Mesendoderm (in vitro differentiated cells): Measurements from ENCODE around the gene FBXO27.

ENCODE experiments used
- DNase-seq: peaks from one replicate; pipeline ENCODE4 v3.0.0; 2013
- H2AK5ac ChIP-seq: 2 replicates; pipeline ENCODE4 v1.6.1; 2013; ENCODE audit warnings: low read length, inconsistent platforms
- H2BK120ac ChIP-seq: 2 replicates; pipeline ENCODE4 v1.6.1; 2013; ENCODE audit warnings: low read depth, mild to moderate bottlenecking, low read length, moderate library complexity, mixed read lengths
- H2BK15ac ChIP-seq: replicated peaks from 2 replicates; pipeline ENCODE4 v1.6.1; 2013; ENCODE audit warnings: low read depth, mild to moderate bottlenecking, moderate library complexity
- H2BK5ac ChIP-seq: 2 replicates; pipeline ENCODE4 v1.6.1; 2013; ENCODE audit warnings: low read length, inconsistent platforms
- H3K18ac ChIP-seq: 2 replicates; pipeline ENCODE4 v1.6.1; 2013; ENCODE audit warnings: mild to moderate bottlenecking, low read length, mixed read lengths
- H3K23ac ChIP-seq: one replicate; pipeline ENCODE4 v1.6.1; 2013; ENCODE audit warnings: low read length
- H3K27ac ChIP-seq: 2 replicates; pipeline ENCODE4 v1.5.1; 2013; ENCODE audit warnings: low read depth, mild to moderate bottlenecking, inconsistent platforms, low read length, moderate library complexity
- H3K27me3 ChIP-seq: 2 replicates; pipeline ENCODE4 v1.6.1; 2013; ENCODE audit warnings: low read length, control low read depth, mild to moderate bottlenecking, inconsistent platforms; ENCODE audit not compliant: insufficient read depth, poor library complexity
- H3K36me3 ChIP-seq: 2 replicates; pipeline ENCODE4 v1.6.1; 2013; ENCODE audit warnings: low read length, inconsistent platforms; ENCODE audit not compliant: control insufficient read depth, insufficient read depth
- H3K4ac ChIP-seq: one replicate; pipeline ENCODE4 v1.6.1; 2013; ENCODE audit warnings: low read depth, mild to moderate bottlenecking, low read length, moderate library complexity
- H3K4me1 ChIP-seq: 2 replicates; pipeline ENCODE4 v1.6.1; 2013; ENCODE audit warnings: low read depth, low read length, inconsistent platforms; ENCODE audit not compliant: control insufficient read depth
- H3K4me2 ChIP-seq: 2 replicates; pipeline ENCODE4 v1.6.1; 2013; ENCODE audit warnings: low read length
- H3K4me3 ChIP-seq: 2 replicates; pipeline ENCODE4 v1.5.1; 2013; ENCODE audit warnings: mild to moderate bottlenecking, low read length
- H3K56ac ChIP-seq: one replicate; pipeline ENCODE4 v1.6.1; 2013; ENCODE audit warnings: low read length
- H3K79me1 ChIP-seq: 2 replicates; pipeline ENCODE4 v1.6.1; 2013; ENCODE audit warnings: low read length, inconsistent platforms
- H3K79me2 ChIP-seq: 2 replicates; pipeline ENCODE4 v1.6.1; 2013; ENCODE audit warnings: mild to moderate bottlenecking, low read length; ENCODE audit not compliant: control insufficient read depth, insufficient read depth
- H3K9ac ChIP-seq: 2 replicates; pipeline ENCODE4 v1.6.1; 2013; ENCODE audit warnings: low read length, inconsistent platforms
- H4K5ac ChIP-seq: one replicate; pipeline ENCODE4 v1.6.1; 2013; ENCODE audit warnings: low read length
- H4K8ac ChIP-seq: one replicate; pipeline ENCODE4 v1.6.1; 2013; ENCODE audit warnings: low read depth, mild to moderate bottlenecking, control low read depth, low read length, moderate library complexity
- WGBS: extraction: QIAGEN DNeasy Blood & Tissue Kit; methylation state at CpG from one replicate; pipeline ENCODE4 v1.1.7; 2013; ENCODE audit warnings: low lambda C conversion rate, missing lambda C conversion rate; ENCODE audit not compliant: insufficient coverage; ENCODE audit errors: extremely low coverage; 5-methylcytosine and 5-hydroxymethylcytosine counted together

The FBXO27 gene

DNA sequence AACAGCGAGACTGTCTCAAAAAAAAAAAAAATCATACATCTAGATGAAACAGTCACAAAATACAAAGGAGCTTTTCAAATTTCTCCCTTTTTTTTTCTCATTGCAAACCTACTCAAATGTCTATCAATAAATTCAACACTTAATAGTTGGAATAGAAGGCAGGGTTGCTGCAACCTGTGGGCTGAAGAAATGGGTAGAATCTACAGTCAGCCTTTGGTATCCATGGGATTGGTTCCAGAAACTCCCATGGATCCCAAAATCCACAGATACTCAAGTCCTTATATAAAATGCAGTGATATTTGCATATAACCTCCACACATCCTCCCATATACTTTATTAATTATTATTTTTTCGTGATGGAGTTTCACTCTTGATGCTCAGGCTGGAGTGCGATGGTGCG, 14.7 kb downstream of the FBXO27 start:
- Histone ChIP-seq H3K4me2 (no peak overlapping the region), H3K9ac (no peak overlapping the region), H3K4ac (no peak overlapping the region), H3K56ac (no peak overlapping the region), H3K79me2 (no peaks in the 10 kb centered on the region), H3K27ac (no peak overlapping the region), H3K4me1 (no peaks in the 10 kb centered on the region), H2BK120ac (no peak overlapping the region), H3K27me3 (no peaks in the 10 kb centered on the region), H2BK15ac (no peak overlapping the region), H3K23ac (no peak overlapping the region), H4K8ac (no peak overlapping the region), H3K18ac (no peak overlapping the region), H3K4me3 (no peak overlapping the region), H3K79me1 (no peaks in the 10 kb centered on the region), H2BK5ac (no peak overlapping the region), H2AK5ac (no peak overlapping the region), H4K5ac (no peak overlapping the region), H3K36me3 (no peaks in the 10 kb centered on the region)
- no peak for DNase-seq
- WGBS = no CpG with 5 or more reads among the region's 4 CpGs

DNA sequence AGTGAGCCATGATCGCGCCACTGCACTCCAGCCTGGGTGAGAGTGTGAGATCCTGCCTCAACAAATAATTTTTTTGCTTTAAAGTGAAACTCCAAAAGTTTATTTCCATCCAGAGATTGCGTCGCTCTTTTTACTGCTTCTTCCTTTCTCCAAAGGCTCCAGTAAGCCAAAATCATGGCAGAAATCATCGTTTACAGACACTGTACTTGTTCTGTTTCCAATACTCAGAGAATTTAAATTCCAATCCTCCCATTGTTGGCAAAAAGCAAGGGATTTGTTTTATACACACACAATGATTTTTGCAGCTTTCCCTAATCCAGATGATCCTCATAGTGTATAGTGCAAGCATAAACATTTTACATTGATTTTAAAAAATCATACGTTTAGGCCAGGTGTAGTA, 15.3 kb downstream of the FBXO27 start:
- no peak for DNase-seq
- no peaks in the 10 kb centered on the region for H3K79me2 ChIP-seq
- no peak overlapping the region for H3K4me3 ChIP-seq
- H2BK5ac ChIP-seq = no peak overlapping the region
- H2AK5ac ChIP-seq = no peak overlapping the region
- no peaks in the 10 kb centered on the region for H3K36me3 ChIP-seq
- no peaks in the 10 kb centered on the region for H3K4me1 ChIP-seq
- no peak overlapping the region for H3K56ac ChIP-seq
- no peaks in the 10 kb centered on the region for H3K27me3 ChIP-seq
- H3K79me1 ChIP-seq = no peaks in the 10 kb centered on the region
- H3K4ac ChIP-seq = no peak overlapping the region
- no peak overlapping the region for H4K8ac ChIP-seq
- H2BK15ac ChIP-seq = no peak overlapping the region
- no CpG with 5 or more reads among the region's 6 CpGs for WGBS
- no peak overlapping the region for H3K18ac ChIP-seq
- H3K27ac ChIP-seq = no peak overlapping the region
- H3K23ac ChIP-seq = no peak overlapping the region
- H4K5ac ChIP-seq = no peak overlapping the region
- H3K9ac ChIP-seq = no peak overlapping the region
- H2BK120ac ChIP-seq = no peak overlapping the region
- no peak overlapping the region for H3K4me2 ChIP-seq

DNA sequence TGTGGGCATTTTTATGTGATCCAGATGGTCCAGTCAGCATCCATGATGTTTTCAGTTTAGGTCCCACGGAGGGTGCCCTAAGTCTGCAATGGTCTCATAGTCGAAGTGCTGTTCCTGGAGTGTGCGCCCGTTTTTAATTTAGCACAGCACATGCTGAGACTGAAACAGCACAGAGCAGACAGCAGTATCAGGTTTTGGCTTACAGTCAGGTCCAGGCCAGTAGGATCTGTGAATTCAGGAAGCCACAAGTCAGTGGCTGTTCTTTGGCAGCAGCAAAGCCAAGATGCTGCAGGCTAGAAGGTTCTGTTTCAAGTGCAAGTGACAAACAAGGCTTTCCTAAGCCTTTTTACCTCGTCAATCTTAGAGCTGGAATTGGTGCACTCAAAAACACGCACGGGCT, 18.3 kb downstream of the FBXO27 start:
- Histone ChIP-seq H3K36me3 (no peaks in the 10 kb centered on the region), H3K4ac (no peak overlapping the region), H2BK15ac (no peak overlapping the region), H3K56ac (no peak overlapping the region), H3K79me1 (no peaks in the 10 kb centered on the region), H3K4me3 (no peak overlapping the region), H4K5ac (no peak overlapping the region), H3K27me3 (no peaks in the 10 kb centered on the region), H2BK120ac (no peak overlapping the region), H3K27ac (no peak overlapping the region), H3K23ac (no peak overlapping the region), H3K18ac (no peak overlapping the region), H4K8ac (no peak overlapping the region), H3K4me1 (no peaks in the 10 kb centered on the region), H2AK5ac (no peak overlapping the region), H3K4me2 (no peak overlapping the region), H2BK5ac (no peak overlapping the region), H3K9ac (no peak overlapping the region), H3K79me2 (no peaks in the 10 kb centered on the region)
- no CpG with 5 or more reads among the region's 7 CpGs for WGBS
- no peak for DNase-seq

DNA sequence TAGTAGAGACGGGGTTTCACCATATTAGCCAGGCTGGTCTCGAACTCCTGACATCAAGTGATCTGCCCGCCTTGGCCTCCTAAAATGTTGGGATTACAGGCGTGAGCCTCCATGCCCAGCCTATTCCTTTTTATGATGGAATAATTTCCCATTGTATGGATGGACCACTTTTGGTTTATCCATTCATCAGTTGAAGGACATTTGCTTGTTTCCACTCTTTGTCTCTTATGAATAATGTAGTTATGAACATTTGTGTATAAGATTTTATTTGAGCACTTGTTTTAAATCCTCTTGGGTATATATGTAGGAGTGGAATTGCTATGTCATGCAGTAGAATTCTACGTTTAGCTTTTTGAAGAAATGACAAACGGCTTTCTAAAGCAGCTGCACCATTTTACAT, 23.3 kb downstream of the FBXO27 start:
- no CpG with 5 or more reads among the region's 6 CpGs for WGBS
- Histone ChIP-seq H2BK15ac (no peak overlapping the region), H3K27me3 (no peaks in the 10 kb centered on the region), H3K4ac (no peak overlapping the region), H3K4me2 (no peak overlapping the region), H3K79me2 (no peaks in the 10 kb centered on the region), H2BK120ac (no peak overlapping the region), H3K56ac (no peak overlapping the region), H3K27ac (no peak overlapping the region), H4K8ac (no peak overlapping the region), H2AK5ac (no peak overlapping the region), H3K79me1 (no peaks in the 10 kb centered on the region), H3K4me3 (no peak overlapping the region), H2BK5ac (no peak overlapping the region), H3K9ac (no peak overlapping the region), H3K23ac (no peak overlapping the region), H4K5ac (no peak overlapping the region), H3K18ac (no peak overlapping the region), H3K4me1 (no peaks in the 10 kb centered on the region), H3K36me3 (no peaks in the 10 kb centered on the region)
- DNase-seq = no peak

DNA sequence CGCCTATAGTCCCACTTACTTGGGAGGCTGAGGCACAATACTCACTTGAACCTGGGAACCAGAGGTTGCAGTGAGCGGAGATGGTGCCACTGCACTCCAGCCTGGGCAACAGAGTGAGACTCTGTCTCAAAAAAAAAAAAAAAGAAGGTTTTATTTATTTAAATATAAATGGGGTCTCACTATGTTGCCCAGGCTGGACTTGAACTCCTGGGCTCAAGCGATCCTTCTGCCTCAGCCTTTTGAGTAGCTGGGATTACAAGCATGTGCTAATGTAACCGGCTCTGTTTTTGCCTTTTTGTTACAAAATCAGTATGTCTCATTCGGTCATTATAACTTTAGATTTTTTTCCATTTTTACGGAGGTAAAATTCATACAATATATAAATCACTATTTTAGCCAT, 24.2 kb downstream of the FBXO27 start:
- Histone ChIP-seq H3K4me3 (no peak overlapping the region), H3K36me3 (no peaks in the 10 kb centered on the region), H2BK5ac (no peak overlapping the region), H2BK15ac (no peak overlapping the region), H3K79me1 (no peaks in the 10 kb centered on the region), H4K8ac (no peak overlapping the region), H3K27me3 (no peaks in the 10 kb centered on the region), H3K56ac (no peak overlapping the region), H3K27ac (no peak overlapping the region), H3K4me1 (no peaks in the 10 kb centered on the region), H3K9ac (no peak overlapping the region), H4K5ac (no peak overlapping the region), H3K79me2 (no peaks in the 10 kb centered on the region), H3K23ac (no peak overlapping the region), H2AK5ac (no peak overlapping the region), H3K4ac (no peak overlapping the region), H3K18ac (no peak overlapping the region), H2BK120ac (no peak overlapping the region), H3K4me2 (no peak overlapping the region)
- WGBS = 100% methylated on average over 1 of the region's 6 CpGs
- no peak for DNase-seq

DNA sequence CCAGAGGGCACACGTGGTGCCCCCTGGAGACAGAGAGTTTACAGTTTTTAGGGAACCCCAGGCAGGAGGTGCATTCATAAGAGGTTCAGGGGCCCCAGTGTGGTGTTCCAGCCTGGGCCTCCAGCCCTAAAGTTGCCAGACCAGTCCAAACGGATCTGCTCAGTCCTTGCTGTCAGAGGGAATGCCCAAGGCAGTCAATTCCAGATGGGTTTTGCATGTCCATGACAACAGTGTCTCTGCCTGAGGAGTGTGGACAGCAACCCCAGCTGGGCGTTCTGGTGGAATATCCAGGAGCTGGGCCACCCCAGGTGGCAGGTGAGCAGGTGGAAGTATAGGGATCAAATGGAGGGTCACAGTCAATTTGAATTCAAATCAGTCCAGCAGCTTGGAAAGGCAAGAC, 25.3 kb downstream of the FBXO27 start:
- no peak overlapping the region for H3K56ac ChIP-seq
- no peaks in the 10 kb centered on the region for H3K4me1 ChIP-seq
- no peak overlapping the region for H3K4me3 ChIP-seq
- H4K8ac ChIP-seq = no peak overlapping the region
- no peaks in the 10 kb centered on the region for H3K79me1 ChIP-seq
- no peak overlapping the region for H2BK15ac ChIP-seq
- H3K23ac ChIP-seq = no peak overlapping the region
- H3K79me2 ChIP-seq = no peaks in the 10 kb centered on the region
- H2AK5ac ChIP-seq = no peak overlapping the region
- H3K18ac ChIP-seq = no peak overlapping the region
- no peak overlapping the region for H3K27ac ChIP-seq
- no peak overlapping the region for H3K9ac ChIP-seq
- no peak overlapping the region for H3K4me2 ChIP-seq
- WGBS = no CpG with 5 or more reads among the region's 3 CpGs
- no peak overlapping the region for H3K4ac ChIP-seq
- no peak overlapping the region for H4K5ac ChIP-seq
- no peaks in the 10 kb centered on the region for H3K36me3 ChIP-seq
- H2BK5ac ChIP-seq = no peak overlapping the region
- no peaks in the 10 kb centered on the region for H3K27me3 ChIP-seq
- no peak for DNase-seq
- H2BK120ac ChIP-seq = no peak overlapping the region
